GM18858 (cell line): Measurements from ENCODE around the gene CAV1.

Experiments
- ATAC-seq: cut with Tn5 transposase; IDR thresholded peaks from one replicate; pipeline ENCODE4 v1.9.1; 2021; ENCODE audit not compliant: unreplicated experiment

CAV1 gene

DNA sequence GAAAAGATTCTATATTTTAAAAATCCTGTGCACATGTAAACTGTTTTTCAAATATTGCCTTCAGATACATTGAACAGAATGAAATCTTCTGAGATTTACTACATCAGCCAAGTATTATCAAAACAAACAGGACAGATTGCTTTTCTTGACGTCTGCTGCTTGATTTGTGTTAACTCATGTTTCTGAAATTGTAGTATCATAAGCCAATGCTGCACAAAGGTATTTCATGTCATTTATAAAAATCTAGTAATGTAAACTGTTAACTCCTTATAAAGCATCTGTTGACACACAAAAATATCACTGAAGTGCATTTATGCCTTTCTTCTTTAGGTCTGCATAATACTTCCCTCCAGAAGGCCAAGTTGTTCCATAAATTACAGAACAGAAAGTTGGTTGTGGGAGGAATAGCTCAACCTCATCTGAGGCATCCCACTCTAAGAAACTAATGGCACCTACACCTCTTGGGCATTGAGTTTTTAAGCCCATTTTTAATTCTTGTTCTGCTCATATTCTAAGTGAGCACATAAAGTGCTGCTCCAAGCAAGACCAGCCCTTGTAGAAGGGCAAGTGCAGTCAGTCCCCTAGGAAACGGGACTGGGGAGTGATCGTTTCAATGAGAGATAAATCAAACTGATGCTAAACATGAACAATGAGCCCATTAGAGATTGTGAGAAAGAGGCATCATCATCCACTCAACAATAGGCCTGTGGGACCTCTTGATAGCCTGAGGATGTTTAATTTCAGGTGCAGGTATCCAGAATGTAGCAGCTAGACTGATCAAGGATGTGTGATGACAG, 28.5 kb downstream of the CAV1 start:
- no peak for ATAC-seq

DNA sequence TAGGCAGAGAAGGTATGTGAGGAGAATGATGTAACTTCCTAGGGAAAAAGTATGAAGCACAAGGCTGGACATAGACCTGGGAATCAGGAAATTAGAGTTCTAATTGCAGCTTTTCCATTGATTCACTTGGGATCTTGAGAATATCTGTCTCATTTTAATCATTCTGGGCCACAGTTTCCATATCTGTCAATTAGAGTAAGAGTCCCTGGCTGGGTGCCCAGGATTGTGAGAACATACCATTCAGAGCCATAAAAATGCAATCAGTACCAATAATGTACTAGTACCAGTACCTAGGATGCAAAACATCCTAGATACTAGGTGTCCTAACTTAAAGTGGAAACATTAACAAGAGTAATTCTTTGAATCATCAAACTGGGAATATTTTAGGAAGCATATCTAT, 29.6 kb downstream of the CAV1 start:
- ATAC-seq = no peak

DNA sequence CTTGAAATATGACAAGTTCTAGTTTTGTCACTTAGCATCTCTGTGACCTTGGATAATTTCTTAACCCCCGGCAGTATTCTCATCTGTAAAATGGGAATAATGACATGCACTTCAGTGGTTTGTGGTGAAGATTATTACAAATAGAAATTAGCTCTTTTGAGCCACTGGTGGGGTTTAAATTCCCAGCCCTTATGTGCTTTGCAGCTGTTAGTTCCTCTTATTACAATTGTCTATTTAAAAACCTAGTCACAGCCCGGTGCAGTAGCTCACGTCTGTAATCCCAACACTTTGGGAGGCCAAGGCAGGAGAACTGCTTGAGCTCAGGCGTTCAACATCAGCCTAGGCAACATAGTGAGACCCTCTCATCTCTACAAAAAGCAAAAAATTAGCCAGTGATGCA, 30.1 kb downstream of the CAV1 start:
- ATAC-seq = no peak

GRCh38 chr7:116557066-116557585, 32.3 kb downstream of the CAV1 start:
- ATAC-seq = no peak

DNA sequence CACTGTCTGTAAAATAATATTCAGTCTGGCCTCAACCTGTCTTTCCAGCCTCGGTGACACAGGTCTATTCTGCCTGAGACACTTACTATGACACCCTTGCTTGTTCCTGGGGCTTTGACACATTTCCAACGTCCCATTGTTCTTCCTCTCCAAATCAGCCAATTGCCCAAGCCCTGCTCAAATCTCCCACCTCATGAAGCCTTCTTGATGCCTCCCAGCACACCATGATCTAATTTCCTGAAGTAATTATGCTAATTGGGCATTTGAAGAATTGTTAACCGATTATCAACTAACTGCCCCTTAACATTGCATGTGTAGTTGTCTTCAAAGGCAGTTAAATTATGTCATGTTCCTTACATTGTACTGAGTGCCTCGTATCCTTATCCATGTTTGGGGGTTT, 33.1 kb downstream of the CAV1 start:
- ATAC-seq = no peak

- ATAC-seq = no peak
Observed at GRCh38 chr7:116560021-116560970, 35.5 kb downstream of the CAV1 start.

GRCh38 chr7:116561697-116562483, 37.1 kb downstream of the CAV1 start:
- ATAC-seq = no peak

DNA sequence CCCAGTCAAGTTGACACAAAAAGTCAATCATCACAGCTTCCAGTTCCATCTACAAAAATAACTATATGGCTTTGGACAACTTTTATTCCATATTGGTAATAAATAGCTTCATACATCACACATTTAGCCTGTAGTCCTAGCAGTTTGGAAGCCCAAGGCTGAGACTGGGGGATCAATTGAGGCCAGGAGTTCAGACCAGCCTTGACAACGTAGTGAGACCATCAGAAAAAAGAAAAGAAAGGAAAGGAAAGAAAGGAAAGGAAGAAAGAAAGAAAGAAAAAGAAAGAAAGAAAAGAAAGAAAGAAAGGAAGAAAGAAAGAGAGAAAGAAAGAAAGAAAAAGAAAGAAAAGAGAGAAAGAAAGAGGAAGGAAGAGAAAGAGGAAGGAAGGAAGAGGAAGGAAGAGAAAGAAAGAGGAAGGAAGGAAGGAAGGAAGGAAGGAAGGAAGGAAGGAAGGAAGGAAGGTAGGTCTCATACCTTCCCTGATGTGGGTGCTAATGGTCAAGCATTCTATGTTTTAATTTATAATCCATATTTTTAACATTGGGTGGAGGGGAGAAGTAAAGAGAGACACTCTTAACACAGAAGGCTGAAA, 37.8 kb downstream of the CAV1 start:
- no peak for ATAC-seq

- ATAC-seq = no peak
Observed at GRCh38 chr7:116565981-116566380, 41.1 kb downstream of the CAV1 start.

DNA sequence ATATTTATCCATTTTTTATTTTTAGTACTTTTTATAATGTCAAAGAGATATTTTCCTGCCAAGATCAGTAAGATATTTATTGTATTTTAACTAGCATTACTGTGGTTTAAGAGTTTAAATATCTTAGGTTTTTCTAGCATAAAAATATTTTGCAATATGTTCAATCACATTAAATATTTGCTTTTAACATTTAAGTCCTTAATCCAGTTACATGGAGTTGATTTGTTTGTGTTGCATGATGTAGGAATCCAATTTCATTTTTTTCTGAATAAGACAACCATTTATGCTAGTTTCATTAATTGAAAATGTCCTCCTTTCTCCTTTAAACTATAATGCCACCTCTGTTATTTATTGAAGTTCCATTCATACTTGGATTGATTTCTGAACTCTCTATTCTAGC, 41.8 kb downstream of the CAV1 start:
- no peak for ATAC-seq

- no peak for ATAC-seq
Observed at GRCh38 chr7:116569737-116570136, 44.9 kb downstream of the CAV1 start.

DNA sequence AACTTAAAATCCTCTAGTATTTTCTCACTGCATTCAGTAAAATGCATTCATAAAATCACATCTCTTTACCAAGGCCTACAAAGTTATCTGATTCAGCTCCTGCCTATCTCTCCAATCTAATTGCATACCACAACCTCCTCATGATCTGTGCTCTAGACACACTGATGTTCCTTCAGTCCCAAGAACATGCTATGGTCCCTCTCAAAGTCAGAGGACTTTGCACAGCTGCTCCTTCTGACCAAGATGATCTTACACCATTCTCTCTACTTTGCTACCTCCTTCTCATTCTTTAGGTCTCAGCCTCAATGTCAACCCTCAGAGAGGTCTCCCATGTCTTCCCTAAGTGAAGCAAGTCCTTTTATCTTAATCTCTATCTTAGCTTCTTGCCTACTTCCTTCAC, 45.5 kb downstream of the CAV1 start:
- ATAC-seq = no peak

DNA sequence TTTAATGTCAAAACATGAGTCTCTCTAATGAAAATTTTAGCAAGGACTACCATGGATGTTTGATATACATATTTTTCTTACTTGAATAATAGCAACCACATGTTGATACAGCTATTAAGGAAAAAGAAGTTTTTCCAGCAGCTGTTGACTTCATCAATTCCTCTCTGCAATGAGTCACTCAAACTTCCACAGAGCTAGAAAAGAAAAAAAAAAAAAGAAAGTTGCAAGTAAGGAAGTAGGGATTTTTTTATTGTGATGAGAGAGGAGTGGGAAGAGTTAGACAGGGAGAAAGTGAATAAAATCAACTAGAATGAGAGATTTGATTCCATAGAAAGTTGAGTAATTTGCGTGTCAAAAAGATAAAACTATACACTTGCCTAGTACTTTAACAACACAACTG, 46.2 kb downstream of the CAV1 start:
- no peak for ATAC-seq

DNA sequence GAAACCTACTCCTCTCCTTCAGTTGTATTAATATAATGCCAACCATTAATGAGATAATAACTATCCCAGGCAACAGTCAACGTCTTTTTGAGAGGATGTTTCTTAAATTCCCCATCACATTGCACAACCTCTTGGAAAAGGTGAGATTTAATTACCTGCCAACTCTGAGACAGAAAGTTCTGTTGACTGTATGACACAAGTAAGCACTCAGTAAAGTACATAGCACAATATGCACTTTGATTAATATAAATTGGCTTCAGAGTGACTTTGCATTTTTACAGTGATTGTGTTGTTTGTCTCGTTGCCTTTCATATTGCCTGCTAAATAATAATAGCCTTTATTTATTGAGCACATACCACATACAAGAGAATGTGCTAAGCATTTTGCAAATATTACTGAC, 46.7 kb downstream of the CAV1 start:
- ATAC-seq = no peak

- ATAC-seq = no peak
Observed at GRCh38 chr7:116572036-116572435, 47.2 kb downstream of the CAV1 start.

DNA sequence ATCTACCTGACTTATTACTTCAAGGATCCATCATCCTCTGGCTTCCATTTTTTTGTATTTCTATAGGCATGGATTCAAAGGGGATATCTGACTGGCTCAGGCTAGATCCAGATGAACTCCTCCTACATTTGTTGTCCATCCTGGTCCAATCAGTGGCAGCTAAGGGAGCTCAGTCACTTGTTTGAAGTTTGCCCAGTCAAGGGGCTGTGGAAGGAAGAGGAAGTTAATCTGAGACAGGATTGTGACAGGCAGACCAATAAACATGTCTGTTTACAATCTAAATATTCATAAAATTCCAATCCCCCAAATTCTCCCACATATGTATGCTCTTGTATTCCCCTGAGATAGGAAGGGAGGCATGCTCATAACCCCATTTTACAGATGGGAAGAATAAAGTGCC, 48.7 kb downstream of the CAV1 start:
- no peak for ATAC-seq

GRCh38 chr7:116574025-116574822, 49.4 kb downstream of the CAV1 start:
- ATAC-seq = peak; percentile 32

DNA sequence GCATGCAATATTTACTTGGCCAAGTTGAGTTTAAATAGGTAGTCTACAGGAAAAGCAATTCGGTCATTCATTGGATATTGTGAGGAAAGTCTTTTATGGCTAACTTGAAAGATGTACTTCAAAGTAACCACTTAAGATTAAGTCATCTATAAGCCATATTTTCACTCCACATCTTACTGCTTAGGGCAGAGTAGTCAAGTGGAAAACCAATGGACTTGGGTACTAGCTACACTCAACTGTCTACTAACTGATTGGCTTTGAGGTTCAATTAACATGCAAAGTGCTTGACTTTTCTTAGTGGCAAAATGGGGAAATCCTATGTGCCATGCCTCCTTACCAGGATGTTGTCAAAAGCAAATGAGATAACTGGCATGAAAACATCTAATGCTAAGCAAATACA, 51.0 kb downstream of the CAV1 start:
- ATAC-seq = no peak

- peak; percentile 16 for ATAC-seq
Observed at GRCh38 chr7:116576350-116577319, 51.8 kb downstream of the CAV1 start.
